ENCODE data around the gene ZNF865. TPM values are rescaled to one million over a fixed set of nuclear protein-coding genes. Genes with fewer than 3 reads are reported as not detected.

ZNF865 gene
- total RNA-seq, 1 donor from 2014 or later = 1.2 TPM

DNA sequence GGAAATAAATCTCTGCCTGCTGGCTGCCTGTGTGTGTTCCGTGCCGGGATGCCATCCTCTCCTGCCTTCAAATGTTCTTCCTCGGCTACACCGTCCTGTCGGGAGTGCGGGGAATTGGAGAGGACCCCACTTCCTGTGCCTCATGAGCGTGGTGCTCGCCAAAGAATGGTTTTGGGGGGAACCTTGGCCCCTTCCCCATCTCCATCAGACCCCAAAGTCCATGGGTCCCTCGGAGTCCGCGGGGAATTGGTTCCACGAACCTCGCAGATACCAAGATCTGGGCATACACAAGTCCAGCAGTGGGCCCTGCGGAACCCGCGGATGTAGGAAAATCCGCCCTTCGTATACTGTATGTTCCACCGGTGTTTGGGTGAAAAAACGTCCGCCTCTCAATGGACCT is 2.3 kb upstream of the ZNF865 start:
- FAIRE-seq = no peak
- DNase-seq (ENCODE audit: low spot score in 2 of 2) = no peak

DNA sequence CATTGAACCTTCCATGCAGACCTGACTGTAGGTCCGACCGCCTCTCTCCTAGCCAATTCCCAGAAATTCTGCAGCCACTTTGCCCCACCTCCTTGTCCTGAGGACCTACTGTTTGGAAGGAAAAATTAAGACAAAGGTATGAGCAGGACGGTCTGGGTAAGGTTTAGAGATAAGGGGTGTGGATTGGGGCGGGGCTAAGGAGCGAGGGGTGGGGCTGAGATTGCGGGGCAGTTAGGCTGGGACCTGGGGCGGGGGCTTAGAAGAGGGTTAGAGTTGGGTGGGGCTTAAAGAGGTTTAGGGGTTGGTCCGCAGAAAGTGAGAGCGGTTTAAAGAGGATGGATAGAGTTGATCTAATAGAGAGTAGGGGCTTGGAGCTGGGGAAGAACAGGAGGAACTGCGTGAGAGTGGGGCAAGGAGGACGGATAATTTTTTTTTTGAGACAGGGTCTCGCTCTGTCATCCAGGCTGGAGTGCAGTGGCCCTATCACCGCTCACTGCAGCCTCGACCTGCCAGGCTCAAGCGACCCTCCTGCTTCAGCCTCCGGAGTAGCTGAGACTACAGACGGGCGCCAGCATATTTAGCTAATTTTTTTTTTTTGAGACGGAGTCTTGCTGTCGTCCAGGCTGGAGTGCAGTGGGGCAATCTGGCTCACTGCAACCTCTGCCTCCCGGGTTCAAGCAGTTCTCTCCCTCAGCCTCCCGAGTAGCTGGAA is 1.7 kb upstream of the ZNF865 start:
- no peak for DNase-seq (ENCODE audit: low spot score in 2 of 2)

DNA sequence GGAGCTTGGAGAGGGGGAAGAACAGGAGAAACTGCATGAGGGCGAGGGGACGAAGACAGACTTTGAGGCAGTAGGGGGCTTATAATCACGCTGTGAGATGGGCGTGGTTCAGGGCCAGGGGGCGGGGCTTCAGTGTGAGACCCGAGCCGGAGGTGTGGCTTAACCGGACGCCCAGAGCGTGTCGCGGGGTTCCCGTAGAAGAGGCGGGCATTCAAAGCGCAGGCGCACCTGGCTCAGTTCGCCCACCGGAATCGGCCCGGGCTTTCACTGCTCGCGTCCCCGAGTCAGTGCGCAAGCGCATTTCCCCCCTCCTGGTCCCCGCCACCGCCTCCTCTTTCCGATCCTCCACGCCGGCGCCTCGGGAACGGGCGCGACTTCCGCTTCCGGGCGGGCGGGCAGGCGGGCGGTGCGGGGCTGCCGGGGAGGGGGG is 225 bp upstream of the ZNF865 start:
- DNase-seq (ENCODE audit: low spot score in 2 of 2) (peak; percentile 95), FAIRE-seq (no peak)

More for the DNA sequence above, 1.7 kb upstream of the ZNF865 start:
- FAIRE-seq = no peak

DNA sequence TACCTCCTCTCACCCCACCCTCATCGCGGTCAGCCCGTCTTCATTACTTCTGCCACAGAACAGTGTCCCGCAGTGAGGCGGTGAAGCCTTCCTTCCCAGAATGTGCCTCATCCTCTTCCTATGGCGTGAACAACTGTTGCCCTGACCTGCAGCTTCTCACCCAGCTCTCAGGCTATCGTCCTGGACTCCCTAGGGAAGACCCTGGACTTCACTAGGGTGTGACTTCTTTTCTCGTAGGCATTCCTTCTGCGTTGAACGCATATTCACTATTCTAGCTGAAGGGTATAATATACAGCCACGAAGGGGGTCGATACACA is 982 bp downstream of the ZNF865 start:
- no peak for DNase-seq (ENCODE audit: low spot score in 2 of 2)
- no peak for FAIRE-seq

DNA sequence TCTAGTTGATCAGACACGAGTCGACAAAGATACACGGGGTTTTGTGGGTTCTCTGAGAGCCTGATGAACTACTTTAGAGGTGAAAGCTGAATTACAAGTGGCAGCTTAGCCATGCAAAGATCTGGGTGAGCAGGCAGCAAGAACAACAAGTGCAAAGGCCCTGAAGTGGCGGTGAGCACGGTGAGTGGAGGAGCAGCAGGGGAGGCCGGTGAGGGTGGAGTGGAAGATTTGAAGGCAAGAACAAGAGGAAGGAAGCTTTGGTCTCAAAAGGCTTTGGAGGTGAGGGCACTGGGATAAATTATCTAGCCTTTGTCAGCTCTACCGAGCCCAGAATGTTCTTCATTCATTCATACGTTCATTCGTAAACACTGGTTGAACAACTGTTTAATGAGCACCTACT is 1.4 kb downstream of the ZNF865 start:
- FAIRE-seq (no peak), DNase-seq (ENCODE audit: low spot score in 2 of 2) (no peak)

DNA sequence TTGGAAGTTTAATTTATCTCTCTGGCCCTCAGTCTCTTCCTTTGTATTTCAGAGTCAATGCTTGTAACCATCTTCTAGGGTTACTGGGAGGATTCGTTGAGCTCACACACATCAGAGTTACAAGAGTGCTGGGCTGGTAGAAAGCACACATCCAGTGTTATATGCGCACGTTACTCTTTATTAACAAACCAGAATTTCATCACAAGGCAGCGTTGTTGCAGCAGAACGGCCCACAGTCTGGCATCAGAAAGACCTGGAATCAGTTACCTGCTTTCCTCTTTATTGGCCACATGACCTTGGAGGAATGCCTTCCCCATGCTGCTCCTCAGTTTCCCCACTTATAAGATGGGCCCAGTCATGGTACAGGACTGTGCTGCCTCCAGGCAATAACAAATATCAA is 3.9 kb downstream of the ZNF865 start:
- FAIRE-seq (no peak), DNase-seq (ENCODE audit: low spot score in 2 of 2) (no peak)

DNA sequence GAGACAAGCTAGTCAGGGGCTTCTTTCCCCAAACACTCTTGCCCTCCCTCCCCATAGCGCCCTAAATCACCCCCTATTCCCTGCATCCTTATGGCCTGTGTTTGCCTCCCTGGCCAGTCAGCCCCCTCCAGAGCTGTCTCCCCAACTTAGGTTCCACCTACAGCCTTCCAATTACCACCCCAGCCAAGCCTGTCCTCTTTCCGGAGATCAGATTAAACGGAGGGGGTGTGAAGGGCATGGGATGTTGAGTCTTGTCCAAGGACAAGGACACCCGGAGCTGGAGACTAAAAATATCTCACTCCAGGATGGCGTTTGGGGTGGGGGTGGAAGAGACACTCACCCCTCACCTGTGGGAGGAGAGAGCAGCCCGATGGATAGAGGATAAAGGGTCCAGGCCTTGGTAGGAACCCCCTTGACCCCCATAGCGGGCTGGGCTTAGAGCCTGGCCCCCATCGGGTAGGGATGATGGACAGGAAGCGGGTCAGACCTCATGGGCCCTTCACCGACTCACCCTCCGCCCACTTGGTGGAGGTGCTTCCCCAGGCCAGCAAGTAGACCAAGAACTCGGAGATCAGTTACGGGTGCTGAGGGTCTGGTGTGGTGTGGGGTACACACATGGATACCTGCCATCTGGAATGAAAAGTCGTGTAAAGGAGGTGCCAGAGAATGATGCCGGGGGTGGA is 6.0 kb downstream of the ZNF865 start:
- FAIRE-seq (no peak), DNase-seq (ENCODE audit: low spot score in 2 of 2) (no peak)

DNA sequence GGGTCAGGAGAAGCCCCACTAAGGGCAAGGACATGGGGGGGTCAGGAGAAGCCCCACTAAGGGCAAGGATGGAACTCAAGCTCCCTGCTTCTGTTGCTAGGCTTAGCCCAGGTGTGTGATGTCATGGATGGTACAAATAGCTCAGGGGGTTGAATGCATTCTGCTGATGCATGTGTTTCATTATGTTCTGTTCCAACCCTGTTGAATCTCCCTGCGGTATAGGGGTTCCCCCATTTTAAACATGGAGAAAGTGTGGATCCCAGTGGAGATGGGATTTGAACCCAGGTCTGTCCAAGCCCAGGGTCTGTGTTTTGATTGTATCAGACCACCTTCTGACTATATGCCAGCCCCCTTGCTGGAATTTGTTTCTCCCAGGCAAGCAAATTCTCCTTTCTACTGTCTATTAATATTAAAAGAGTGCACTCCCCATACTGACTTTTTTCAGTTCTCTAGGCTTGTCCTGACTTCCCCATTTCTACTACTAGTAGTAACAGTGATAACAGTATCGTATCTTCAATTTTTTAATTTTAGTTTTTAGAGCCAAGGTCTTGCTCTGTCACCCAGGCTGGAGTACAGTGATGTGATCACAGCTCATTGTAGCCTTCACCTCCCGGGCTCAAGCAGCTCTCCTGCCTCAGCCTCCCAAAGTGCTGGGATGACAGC is 6.7 kb downstream of the ZNF865 start:
- DNase-seq (ENCODE audit: low spot score in 2 of 2) (no peak), FAIRE-seq (no peak)

DNA sequence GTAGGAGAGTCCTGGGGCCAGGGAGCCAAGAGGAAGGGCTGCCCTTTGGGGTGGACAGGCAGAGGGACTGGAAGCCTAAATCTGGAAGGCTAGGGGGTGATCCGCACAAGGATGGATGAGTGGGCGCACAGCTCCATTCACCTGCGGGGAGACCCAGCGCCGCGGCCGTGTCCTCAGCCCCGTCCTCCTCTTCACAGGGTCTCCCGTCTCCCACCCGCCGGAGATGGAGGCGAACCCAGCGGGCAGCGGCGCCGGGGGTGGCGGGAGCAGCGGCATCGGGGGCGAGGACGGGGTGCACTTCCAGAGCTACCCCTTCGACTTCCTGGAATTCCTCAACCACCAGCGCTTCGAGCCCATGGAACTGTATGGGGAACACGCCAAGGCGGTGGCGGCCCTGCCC is 7.9 kb downstream of the ZNF865 start:
- DNase-seq (ENCODE audit: low spot score in 2 of 2) (no peak), FAIRE-seq (no peak)

DNA sequence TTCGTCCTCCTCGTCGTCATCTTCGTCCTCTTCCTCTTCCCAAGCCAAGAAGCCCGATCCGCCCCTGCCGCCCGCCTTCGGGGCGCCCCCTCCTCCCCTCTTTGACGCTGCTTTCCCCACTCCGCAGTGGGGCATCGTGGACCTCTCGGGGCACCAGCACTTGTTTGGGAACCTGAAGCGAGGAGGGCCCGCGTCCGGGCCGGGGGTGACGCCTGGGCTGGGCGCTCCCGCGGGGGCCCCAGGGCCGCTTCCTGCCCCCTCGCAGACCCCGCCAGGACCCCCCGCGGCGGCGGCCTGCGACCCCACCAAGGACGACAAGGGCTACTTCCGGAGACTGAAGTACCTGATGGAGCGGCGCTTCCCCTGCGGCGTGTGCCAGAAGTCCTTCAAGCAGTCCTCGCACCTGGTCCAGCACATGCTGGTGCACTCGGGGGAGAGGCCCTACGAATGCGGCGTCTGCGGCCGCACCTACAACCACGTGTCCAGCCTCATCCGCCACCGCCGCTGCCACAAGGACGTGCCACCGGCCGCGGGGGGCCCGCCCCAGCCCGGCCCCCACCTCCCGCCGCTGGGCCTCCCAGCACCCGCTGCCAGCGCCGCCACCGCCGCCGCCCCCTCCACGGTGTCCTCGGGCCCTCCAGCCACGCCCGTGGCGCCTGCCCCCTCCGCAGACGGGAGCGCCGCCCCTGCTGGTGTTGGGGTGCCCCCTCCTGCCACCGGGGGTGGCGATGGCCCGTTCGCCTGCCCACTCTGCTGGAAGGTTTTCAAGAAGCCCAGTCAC is 8.7 kb downstream of the ZNF865 start:
- no peak for FAIRE-seq
- DNase-seq (ENCODE audit: low spot score in 2 of 2) = no peak

DNA sequence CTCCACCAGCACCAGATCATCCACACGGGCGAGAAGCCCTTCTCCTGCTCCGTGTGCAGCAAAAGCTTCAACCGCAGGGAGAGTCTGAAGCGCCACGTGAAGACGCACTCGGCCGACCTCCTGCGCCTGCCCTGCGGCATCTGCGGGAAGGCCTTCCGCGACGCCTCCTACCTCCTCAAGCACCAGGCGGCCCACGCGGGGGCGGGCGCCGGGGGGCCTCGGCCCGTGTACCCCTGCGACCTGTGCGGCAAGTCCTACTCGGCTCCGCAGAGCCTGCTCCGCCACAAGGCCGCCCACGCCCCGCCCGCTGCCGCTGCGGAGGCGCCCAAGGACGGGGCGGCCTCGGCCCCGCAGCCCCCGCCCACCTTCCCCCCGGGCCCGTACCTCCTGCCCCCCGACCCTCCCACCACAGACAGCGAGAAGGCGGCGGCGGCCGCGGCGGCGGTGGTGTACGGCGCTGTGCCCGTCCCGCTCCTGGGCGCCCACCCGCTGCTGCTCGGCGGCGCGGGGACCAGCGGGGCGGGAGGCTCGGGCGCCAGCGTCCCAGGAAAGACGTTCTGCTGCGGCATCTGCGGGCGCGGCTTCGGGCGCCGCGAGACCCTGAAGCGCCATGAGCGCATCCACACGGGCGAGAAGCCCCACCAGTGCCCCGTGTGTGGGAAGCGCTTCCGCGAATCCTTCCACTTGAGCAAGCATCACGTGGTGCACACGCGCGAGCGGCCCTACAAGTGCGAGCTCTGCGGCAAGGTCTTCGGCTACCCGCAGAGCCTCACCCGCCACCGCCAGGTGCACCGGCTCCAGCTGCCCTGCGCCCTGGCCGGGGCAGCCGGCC is 9.5 kb downstream of the ZNF865 start:
- no peak for FAIRE-seq
- DNase-seq (ENCODE audit: low spot score in 2 of 2) = no peak

DNA sequence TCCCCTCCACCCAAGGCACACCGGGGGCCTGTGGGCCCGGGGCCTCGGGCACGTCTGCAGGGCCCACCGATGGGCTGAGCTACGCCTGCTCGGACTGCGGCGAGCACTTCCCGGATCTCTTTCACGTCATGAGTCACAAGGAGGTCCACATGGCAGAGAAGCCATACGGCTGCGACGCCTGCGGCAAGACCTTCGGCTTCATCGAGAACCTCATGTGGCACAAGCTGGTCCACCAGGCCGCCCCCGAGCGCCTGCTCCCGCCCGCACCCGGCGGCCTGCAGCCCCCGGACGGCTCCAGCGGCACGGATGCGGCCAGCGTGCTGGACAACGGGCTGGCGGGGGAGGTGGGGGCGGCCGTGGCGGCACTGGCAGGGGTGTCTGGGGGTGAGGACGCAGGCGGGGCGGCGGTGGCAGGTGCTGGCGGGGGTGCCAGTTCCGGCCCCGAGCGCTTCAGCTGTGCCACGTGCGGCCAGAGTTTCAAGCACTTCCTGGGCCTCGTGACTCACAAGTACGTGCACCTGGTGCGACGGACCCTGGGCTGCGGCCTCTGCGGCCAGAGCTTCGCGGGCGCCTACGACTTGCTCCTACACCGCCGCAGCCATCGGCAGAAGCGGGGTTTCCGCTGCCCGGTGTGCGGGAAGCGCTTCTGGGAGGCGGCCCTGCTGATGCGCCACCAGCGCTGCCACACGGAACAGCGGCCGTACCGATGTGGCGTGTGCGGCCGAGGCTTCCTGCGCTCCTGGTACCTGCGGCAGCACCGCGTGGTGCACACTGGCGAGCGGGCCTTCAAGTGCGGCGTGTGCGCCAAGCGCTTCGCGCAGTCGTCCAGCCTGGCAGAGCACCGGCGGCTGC is 10.3 kb downstream of the ZNF865 start:
- FAIRE-seq = no peak

DNA sequence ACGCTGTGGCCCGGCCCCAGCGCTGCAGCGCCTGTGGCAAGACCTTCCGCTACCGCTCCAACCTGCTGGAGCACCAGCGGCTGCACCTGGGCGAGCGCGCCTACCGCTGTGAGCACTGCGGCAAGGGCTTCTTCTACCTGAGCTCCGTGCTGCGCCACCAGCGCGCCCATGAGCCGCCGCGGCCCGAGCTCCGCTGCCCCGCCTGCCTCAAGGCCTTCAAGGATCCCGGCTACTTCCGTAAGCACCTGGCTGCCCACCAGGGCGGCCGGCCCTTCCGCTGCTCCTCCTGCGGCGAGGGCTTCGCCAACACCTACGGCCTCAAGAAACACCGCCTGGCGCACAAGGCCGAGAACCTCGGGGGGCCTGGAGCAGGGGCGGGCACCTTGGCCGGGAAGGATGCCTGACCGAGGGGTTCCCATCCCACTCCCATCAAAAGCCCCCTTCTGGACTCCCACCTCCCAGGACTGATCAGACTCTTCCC is 11.0 kb downstream of the ZNF865 start:
- FAIRE-seq = no peak

More for the DNA sequence above, 10.3 kb downstream of the ZNF865 start:
- no peak for DNase-seq (ENCODE audit: low spot score in 2 of 2)

DNA sequence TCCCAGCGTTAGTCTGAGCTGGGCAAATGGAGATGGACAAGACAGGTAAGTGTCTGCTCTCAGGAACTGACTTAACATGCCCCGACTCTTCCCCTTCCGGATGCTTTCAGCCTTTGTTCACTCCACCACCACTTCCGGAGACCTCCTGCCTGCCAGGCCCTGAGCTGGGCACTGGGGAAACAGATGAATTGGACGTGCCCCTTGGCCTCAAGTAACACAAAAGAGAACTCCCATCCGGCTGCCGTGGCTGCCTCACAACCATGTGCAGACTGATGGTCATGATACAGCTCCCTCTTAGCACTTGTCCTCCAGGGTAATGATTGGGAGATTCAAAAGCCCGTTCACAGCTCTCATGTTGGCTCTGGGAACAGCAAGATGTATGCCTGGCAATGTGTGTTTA is 12.0 kb downstream of the ZNF865 start:
- DNase-seq (ENCODE audit: low spot score in 2 of 2) = no peak
- no peak for FAIRE-seq

More for the DNA sequence above, 11.0 kb downstream of the ZNF865 start:
- no peak for DNase-seq (ENCODE audit: low spot score in 2 of 2)

DNA sequence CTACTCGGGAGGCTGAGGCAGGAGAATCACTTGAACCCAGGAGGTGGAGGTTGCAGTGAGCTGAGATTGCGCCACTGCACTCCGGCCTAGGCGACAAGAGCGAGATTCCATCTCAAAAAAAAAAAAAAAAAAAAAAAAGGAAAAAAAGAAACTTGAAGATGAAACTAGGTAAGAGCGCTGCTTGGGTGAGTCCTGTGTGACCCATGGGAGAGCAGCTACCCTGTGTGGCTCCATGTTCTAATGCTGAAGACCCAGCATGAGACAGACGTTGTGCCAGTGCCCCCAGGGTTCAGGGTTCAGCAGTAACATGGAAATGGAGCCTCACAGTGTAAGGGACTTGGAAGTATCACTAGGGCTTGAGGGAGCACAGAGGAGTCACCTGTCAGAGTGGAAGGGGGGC is 13.0 kb downstream of the ZNF865 start:
- DNase-seq (ENCODE audit: low spot score in 2 of 2) (no peak), FAIRE-seq (no peak)

DNA sequence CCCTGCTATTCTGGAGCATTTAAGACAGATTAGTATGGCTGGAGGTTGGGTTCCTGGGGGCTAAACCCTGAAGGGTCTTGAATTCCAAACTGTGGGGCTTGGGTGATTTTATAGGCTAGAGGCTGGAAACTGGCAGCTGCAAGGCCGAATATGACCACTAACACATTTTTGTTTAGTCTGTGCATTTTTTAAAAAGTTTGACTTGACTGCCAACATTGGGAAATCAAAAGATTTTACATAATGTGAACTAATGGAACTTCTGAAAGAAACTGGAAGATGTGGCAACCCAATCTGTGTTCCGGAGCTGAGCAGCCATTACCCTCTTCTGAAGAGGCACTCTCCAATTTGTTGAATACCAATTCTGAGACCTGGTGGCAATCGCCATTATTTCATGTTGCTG is 13.8 kb downstream of the ZNF865 start:
- FAIRE-seq = no peak
- no peak for DNase-seq (ENCODE audit: low spot score in 2 of 2)

DNA sequence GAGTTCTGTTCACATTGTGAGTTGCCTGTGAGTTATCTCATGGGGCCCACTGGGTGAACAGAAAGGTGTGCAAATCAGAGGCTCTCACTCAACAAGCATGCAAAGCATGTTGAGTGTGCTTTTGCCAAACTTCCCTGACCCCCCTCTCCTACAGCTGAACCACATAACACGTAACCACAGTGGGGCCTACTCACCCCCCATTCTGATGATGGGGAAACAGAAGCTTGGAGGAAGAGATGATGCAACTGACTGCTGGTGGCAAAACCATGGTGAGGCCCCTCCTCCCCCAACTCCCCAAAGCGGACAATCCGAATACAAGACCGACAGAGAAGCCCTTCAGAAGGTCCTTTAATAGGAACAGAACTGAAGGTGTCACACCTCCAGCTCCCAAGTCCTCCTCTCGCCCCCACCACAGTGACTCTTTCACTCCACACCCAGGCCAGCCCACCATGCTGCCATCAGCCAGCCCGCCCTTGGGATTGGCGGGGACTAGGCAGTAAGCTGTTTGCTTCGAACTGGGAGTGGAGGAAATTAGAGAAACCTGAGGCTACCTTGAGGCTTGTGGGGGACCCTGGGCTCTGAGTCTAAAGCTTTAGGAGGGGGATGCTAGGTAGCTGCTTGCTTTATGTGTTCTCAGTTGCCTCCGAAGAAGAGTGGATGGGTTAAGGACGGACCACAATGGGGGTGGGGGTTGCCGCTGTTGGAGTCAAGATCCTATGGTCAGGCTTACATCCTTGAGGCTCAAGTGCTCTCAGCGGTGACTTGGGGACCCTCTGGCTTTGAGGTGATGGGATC is 15.2 kb downstream of the ZNF865 start:
- FAIRE-seq (no peak), DNase-seq (ENCODE audit: low spot score in 2 of 2) (no peak)

DNA sequence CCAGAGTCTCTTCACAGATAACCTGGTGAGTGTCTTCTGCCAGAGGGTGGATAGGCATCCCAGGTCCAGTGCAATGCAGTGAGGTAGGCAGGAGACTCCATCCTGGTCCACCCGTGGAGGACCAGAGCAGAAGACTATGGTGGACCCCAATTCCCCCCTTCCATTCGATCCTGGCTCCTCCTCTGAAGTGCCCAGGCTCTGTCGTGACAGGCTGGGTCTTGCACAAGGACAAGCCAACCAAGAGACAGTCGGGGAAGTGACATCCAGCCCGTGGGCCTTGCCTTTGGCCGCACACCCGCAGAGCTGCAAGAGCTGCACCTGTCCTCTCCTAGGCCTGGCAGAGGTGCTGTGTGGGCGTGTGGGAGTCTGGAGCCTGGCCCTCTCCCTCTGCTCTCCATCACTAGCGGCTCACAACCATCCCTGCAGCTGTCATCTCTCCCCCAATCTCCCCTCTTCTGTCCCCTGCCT is 15.8 kb downstream of the ZNF865 start:
- FAIRE-seq (no peak), DNase-seq (ENCODE audit: low spot score in 2 of 2) (no peak)

Data from frontal cortex (tissue), 4 donors.